ENCODE results near the gene MECR.

MECR gene

GRCh38 chr1:29230553-29231378 lies at the start of gene MECR:
TSS of gene MECR (minus strand) at chr1:29230934. CDS start at chr1:29230906, 28 bp downstream.
- DNase-seq (ENCODE audit: low read depth, low spot score) = peak; percentile 71

GRCh38 chr1:29279951-29280391 lies 49.2 kb upstream of the MECR start:
- DNase-seq (ENCODE audit: low read depth, low spot score) = no peak

GRCh38 chr1:29279406-29279805 lies 48.7 kb upstream of the MECR start:
- no peak for DNase-seq (ENCODE audit: low read depth, low spot score)

- DNase-seq (ENCODE audit: low read depth, low spot score) = no peak
Measured at GRCh38 chr1:29278124-29278523, 47.4 kb upstream of the MECR start.

- no peak for DNase-seq (ENCODE audit: low read depth, low spot score)
Measured at GRCh38 chr1:29275435-29275834, 44.7 kb upstream of the MECR start.

- no peak for DNase-seq (ENCODE audit: low read depth, low spot score)
Measured at GRCh38 chr1:29272147-29272907, 41.6 kb upstream of the MECR start.

GRCh38 chr1:29271724-29272123 lies 41.0 kb upstream of the MECR start:
- DNase-seq (ENCODE audit: low read depth, low spot score) = peak; percentile 78

- no peak for DNase-seq (ENCODE audit: low read depth, low spot score)
Measured at GRCh38 chr1:29270929-29271521, 40.3 kb upstream of the MECR start.

GRCh38 chr1:29269382-29269781 lies 38.6 kb upstream of the MECR start:
- DNase-seq (ENCODE audit: low read depth, low spot score) = no peak

- no peak for DNase-seq (ENCODE audit: low read depth, low spot score)
Measured at GRCh38 chr1:29267321-29268070, 36.8 kb upstream of the MECR start.

- DNase-seq (ENCODE audit: low read depth, low spot score) = no peak
Measured at GRCh38 chr1:29266912-29267311, 36.2 kb upstream of the MECR start.

GRCh38 chr1:29264773-29265389 lies 34.1 kb upstream of the MECR start:
- no peak for DNase-seq (ENCODE audit: low read depth, low spot score)

GRCh38 chr1:29260531-29260930 lies 29.8 kb upstream of the MECR start:
- no peak for DNase-seq (ENCODE audit: low read depth, low spot score)

- no peak for DNase-seq (ENCODE audit: low read depth, low spot score)
Measured at GRCh38 chr1:29259802-29260441, 29.2 kb upstream of the MECR start.

- no peak for DNase-seq (ENCODE audit: low read depth, low spot score)
Measured at GRCh38 chr1:29258976-29259801, 28.5 kb upstream of the MECR start.

- DNase-seq (ENCODE audit: low read depth, low spot score) = no peak
Measured at GRCh38 chr1:29258189-29258975, 27.6 kb upstream of the MECR start.

- DNase-seq (ENCODE audit: low read depth, low spot score) = no peak
Measured at GRCh38 chr1:29256979-29257804, 26.5 kb upstream of the MECR start.

- DNase-seq (ENCODE audit: low read depth, low spot score) = no peak
Measured at GRCh38 chr1:29256394-29256793, 25.7 kb upstream of the MECR start.
